Measurements from ENCODE around the gene KATNAL1. TPM values are rescaled to one million over a fixed set of nuclear protein-coding genes. Genes with fewer than 3 reads are reported as not detected.

Gene KATNAL1
- total RNA-seq, 2 experiments from 2014 or later: 8.6 to 9.0 TPM

DNA sequence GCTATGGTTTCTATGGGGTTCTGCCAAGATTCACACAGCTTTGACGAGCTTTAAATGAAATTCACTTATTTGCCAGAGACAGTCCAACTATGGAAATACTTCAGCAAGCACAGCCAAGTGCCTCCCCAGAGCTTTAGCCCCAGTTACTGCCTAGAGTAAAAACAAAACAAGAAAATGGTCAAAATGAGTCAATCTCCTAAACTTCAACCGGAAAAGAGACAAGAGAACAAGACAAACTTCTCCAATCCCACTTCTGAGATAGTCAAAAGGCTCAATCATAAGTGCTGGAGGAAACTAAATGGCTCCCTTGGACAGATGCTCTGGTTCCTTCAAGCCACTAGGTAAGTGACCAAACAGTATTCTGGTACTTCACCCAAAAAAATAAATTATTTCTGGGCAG is 65.8 kb downstream of the KATNAL1 start:
- no peak for ATAC-seq
- no peaks in the 10 kb centered on the region for H3K9me3 Mint-ChIP-seq
- TF ChIP-seq, protein P1, sequence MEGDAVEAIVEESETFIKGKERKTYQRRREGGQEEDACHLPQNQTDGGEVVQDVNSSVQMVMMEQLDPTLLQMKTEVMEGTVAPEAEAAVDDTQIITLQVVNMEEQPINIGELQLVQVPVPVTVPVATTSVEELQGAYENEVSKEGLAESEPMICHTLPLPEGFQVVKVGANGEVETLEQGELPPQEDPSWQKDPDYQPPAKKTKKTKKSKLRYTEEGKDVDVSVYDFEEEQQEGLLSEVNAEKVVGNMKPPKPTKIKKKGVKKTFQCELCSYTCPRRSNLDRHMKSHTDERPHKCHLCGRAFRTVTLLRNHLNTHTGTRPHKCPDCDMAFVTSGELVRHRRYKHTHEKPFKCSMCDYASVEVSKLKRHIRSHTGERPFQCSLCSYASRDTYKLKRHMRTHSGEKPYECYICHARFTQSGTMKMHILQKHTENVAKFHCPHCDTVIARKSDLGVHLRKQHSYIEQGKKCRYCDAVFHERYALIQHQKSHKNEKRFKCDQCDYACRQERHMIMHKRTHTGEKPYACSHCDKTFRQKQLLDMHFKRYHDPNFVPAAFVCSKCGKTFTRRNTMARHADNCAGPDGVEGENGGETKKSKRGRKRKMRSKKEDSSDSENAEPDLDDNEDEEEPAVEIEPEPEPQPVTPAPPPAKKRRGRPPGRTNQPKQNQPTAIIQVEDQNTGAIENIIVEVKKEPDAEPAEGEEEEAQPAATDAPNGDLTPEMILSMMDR (IDR thresholded peaks at IDR 0.05): no peak
- intact Hi-C loops (cut with micrococcal nuclease): no loop called here
- ChIA-PET CTCF (interaction anchor here (1.4 kb wide), 1 partner anchor 10 kb away, joined by 4 read pairs; no protein-coding TSS in a partner anchor), POLR2A (no interaction called here)
- H3K4me1 Mint-ChIP-seq (ENCODE audit: low read depth): peaks cover 3% of the 10 kb centered on the region
- DNase-seq: no peak
- peaks cover 4% of the 10 kb centered on the region for H3K36me3 Mint-ChIP-seq (ENCODE audit: low read depth)
- H3K4me3 Mint-ChIP-seq: no peak overlapping the region
- H3K27ac Mint-ChIP-seq: no peak overlapping the region
- no peaks in the 10 kb centered on the region for H3K27me3 Mint-ChIP-seq

DNA sequence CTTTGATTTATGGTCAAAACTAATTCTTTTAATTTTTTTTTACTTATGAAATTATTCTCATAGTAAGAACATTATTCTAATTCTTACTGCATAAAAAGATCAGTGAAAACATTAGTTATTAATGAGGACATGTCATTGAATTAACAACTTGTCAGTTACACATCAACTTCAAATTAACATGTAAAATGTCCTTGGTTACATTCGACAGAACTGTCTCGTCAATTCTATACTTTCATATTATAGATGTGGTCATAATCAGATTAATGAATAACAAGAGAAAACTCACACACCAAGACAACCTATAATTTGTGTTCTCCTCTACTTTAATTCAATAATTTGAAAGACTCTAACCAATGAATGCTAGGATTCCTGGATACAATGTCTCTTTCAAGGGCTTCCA is 66.7 kb downstream of the KATNAL1 start:
- no peaks in the 10 kb centered on the region for H3K27me3 Mint-ChIP-seq
- ChIA-PET CTCF (interaction anchor here (0.9 kb wide), 1 partner anchor 108 kb away, joined by 3 read pairs; no protein-coding TSS in a partner anchor), POLR2A (no interaction called here)
- intact Hi-C loops (cut with micrococcal nuclease): no loop called here
- ATAC-seq (no peak), DNase-seq (no peak)
- no peak overlapping the region for H3K27ac Mint-ChIP-seq
- H3K4me1 Mint-ChIP-seq (ENCODE audit: low read depth): peaks cover 3% of the 10 kb centered on the region
- H3K9me3 Mint-ChIP-seq: no peaks in the 10 kb centered on the region
- TF ChIP-seq, protein P1 (IDR thresholded peaks at IDR 0.05): no peak
- no peak overlapping the region for H3K4me3 Mint-ChIP-seq
- peaks cover 4% of the 10 kb centered on the region for H3K36me3 Mint-ChIP-seq (ENCODE audit: low read depth)

- Mint-ChIP-seq H3K36me3 (ENCODE audit: low read depth) (peaks cover 2% of the 10 kb centered on the region), H3K27ac (no peak overlapping the region), H3K27me3 (no peaks in the 10 kb centered on the region), H3K9me3 (no peaks in the 10 kb centered on the region), H3K4me3 (no peak overlapping the region), H3K4me1 (ENCODE audit: low read depth) (no peaks in the 10 kb centered on the region)
- ChIA-PET POLR2A (interaction anchor here (0.9 to 1.7 kb wide), 2 partner anchors 13 to 61 kb away, joined by 4 read pairs; no protein-coding TSS in a partner anchor), CTCF (interaction anchor here (1.0 kb wide), 1 partner anchor 17 kb away, joined by 3 read pairs; no protein-coding TSS in a partner anchor)
- TF ChIP-seq, protein P1 (IDR thresholded peaks at IDR 0.05): no peak
- intact Hi-C loops (cut with micrococcal nuclease): no loop called here
- DNase-seq: no peak
- no peak for ATAC-seq
Measured at GRCh38 chr13:30235216-30235615, 72.1 kb downstream of the KATNAL1 start.

- TF ChIP-seq, protein P1 (IDR thresholded peaks at IDR 0.05): no peak
- H3K27me3 Mint-ChIP-seq: no peaks in the 10 kb centered on the region
- POLR2A ChIA-PET: interaction anchor here (0.9 to 1.7 kb wide), 2 partner anchors 13 to 61 kb away, joined by 4 read pairs; no protein-coding TSS in a partner anchor
- H3K9me3 Mint-ChIP-seq: no peaks in the 10 kb centered on the region
- intact Hi-C loops (cut with micrococcal nuclease): no loop called here
- H3K4me3 Mint-ChIP-seq: no peak overlapping the region
- H3K36me3 Mint-ChIP-seq (ENCODE audit: low read depth): peaks cover 2% of the 10 kb centered on the region
- no peak overlapping the region for H3K27ac Mint-ChIP-seq
- no peak for DNase-seq
- H3K4me1 Mint-ChIP-seq (ENCODE audit: low read depth): no peaks in the 10 kb centered on the region
- ATAC-seq: no peak
- CTCF ChIA-PET: interaction anchor here (1.0 kb wide), 1 partner anchor 17 kb away, joined by 3 read pairs; no protein-coding TSS in a partner anchor
Measured at GRCh38 chr13:30234619-30235162, 72.7 kb downstream of the KATNAL1 start.

- Mint-ChIP-seq H3K4me1 (ENCODE audit: low read depth) (peaks cover 16% of the 10 kb centered on the region), H3K36me3 (ENCODE audit: low read depth) (peaks cover 30% of the 10 kb centered on the region), H3K9me3 (peaks cover 16% of the 10 kb centered on the region), H3K27me3 (no peaks in the 10 kb centered on the region), H3K27ac (peak overlapping the region; percentile 40), H3K4me3 (no peak overlapping the region)
- CTCF ChIA-PET: interaction anchor here (0.7 to 2.4 kb wide), 5 partner anchors 8 to 146 kb away, joined by 3 to 13 read pairs (median 4); no protein-coding TSS in a partner anchor
- TF ChIP-seq, protein P1 (IDR thresholded peaks at IDR 0.05): no peak
- intact Hi-C loops (cut with micrococcal nuclease): no loop called here
- ATAC-seq (peak; percentile 86), DNase-seq (peak; percentile 11)
- POLR2A ChIA-PET: interaction anchor here (1.0 kb wide), 1 partner anchor 83 kb away, joined by 3 read pairs; the partner anchor contains the start of gene KATNAL1
Measured at GRCh38 chr13:30224732-30225131, 82.6 kb downstream of the KATNAL1 start.

Measured in activated CD8-positive, alpha-beta T cell treated with anti-CD3 and anti-CD28 coated beads for 36 hours (primary cell).